Tongue (tissue), 2 donors: ENCODE measurements around the gene CT45A7. TPM values are rescaled to one million over a fixed set of nuclear protein-coding genes. Genes with fewer than 3 reads are reported as not detected.
"Not testable (repeated sequence)": the region's sequence is repeated elsewhere in the genome, so short reads cannot be mapped to it uniquely, and the experiment has no call there.

Source experiments
- DNase-seq: peaks from one replicate; pipeline ENCODE4 v3.0.0-alpha.2; 2015
- total RNA-seq: library from RNA; depleted of rRNA; stranded (reverse); fragments of >200 nt; gene quantifications from one replicate; pipeline ENCODE4 v1.2.3, GENCODE V29; 2014

Gene CT45A7
- not detected for total RNA-seq

- not testable (repeated sequence) for DNase-seq
Measured at GRCh38 chrX:135837180-135837579, at the start of gene CT45A7. CT45A7 (minus strand) TSS chrX:135837280; CDS start chrX:135833533, 3,747 bp downstream.

GRCh38 chrX:135882741-135883140 is 45.7 kb upstream of the CT45A7 start:
- not testable (repeated sequence) for DNase-seq

GRCh38 chrX:135871712-135872111 is 34.6 kb upstream of the CT45A7 start, which contains the start of gene CT45A9:
CT45A9 (minus strand) TSS chrX:135871812; CDS start chrX:135868061, 3,751 bp downstream.
- DNase-seq = not testable (repeated sequence)

DNA sequence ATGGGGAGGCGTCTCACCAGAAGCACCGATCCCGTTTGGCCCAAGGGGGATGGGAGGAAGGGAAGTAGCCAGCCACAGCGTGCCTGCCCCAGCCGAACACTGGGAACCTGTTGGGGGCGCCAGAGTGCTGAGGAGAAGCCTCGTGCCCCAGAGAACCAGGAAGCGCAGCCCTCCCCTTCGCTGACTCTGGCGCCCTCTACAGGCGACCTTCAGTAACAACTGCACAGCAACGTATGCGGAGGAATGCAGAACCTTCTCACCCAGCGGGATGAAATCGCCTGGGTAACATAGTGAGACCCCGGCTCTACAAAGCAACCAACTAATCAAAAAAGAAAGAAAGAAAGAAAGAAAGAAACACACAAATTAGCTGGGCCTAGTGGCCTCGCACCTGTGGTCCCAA is 17.4 kb upstream of the CT45A7 start, which contains the start of gene CT45A8:
TSS of gene CT45A8 (minus strand) at position 101 of the 400 bp plus-strand sequence. CDS start 3,755 bp downstream, outside the sequence.
- DNase-seq = not testable (repeated sequence)

DNA sequence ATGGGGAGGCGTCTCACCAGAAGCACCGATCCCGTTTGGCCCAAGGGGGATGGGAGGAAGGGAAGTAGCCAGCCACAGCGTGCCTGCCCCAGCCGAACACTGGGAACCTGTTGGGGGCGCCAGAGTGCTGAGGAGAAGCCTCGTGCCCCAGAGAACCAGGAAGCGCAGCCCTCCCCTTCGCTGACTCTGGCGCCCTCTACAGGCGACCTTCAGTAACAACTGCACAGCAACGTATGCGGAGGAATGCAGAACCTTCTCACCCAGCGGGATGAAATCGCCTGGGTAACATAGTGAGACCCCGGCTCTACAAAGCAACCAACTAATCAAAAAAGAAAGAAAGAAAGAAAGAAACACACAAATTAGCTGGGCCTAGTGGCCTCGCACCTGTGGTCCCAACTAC is 17.2 kb downstream of the CT45A7 start, which contains the start of gene CT45A2:
TSS of gene CT45A2 (minus strand) at position 101 of the 400 bp plus-strand sequence. CDS start 3,747 bp downstream, outside the sequence.
- DNase-seq = not testable (repeated sequence)

- DNase-seq = not testable (repeated sequence)
Measured at GRCh38 chrX:135802687-135803086, 34.4 kb downstream of the CT45A7 start, which contains the start of gene CT45A6. CT45A6 (minus strand) TSS chrX:135802787; CDS start chrX:135798993, 3,794 bp downstream.

DNA sequence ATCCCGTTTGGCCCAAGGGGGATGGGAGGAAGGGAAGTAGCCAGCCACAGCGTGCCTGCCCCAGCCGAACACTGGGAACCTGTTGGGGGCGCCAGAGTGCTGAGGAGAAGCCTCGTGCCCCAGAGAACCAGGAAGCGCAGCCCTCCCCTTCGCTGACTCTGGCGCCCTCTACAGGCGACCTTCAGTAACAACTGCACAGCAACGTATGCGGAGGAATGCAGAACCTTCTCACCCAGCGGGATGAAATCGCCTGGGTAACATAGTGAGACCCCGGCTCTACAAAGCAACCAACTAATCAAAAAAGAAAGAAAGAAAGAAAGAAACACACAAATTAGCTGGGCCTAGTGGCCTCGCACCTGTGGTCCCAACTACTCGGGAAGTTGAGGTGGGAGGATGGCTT is 51.7 kb downstream of the CT45A7 start, which contains the start of gene CT45A5:
TSS of gene CT45A5 (minus strand) at position 101 of the 400 bp plus-strand sequence. CDS start 3,774 bp downstream, outside the sequence.
- not testable (repeated sequence) for DNase-seq

Other genes with a start within 250 kb of the CT45A7 start
- not detected for gene CT45A1, start 123.6 kb downstream of the CT45A7 start, total RNA-seq
- not detected for gene CT45A3, start 69.1 kb downstream of the CT45A7 start, total RNA-seq
- not detected for gene CT45A5, start 51.8 kb downstream of the CT45A7 start, total RNA-seq
- not detected for gene CT45A6, start 34.5 kb downstream of the CT45A7 start, total RNA-seq
- not detected for gene CT45A2, start 17.3 kb downstream of the CT45A7 start, total RNA-seq
- not detected for gene CT45A8, start 17.3 kb upstream of the CT45A7 start, total RNA-seq
- gene CT45A9, start 34.5 kb upstream of the CT45A7 start, total RNA-seq = not detected
- gene CT45A10, start 56.2 kb upstream of the CT45A7 start, total RNA-seq = not detected
- gene SAGE1, start 56.4 kb upstream of the CT45A7 start, total RNA-seq = not detected
- gene MMGT1, start 136.7 kb upstream of the CT45A7 start, total RNA-seq = 22.6 TPM
- 17.2 TPM for gene SLC9A6, start 148.2 kb upstream of the CT45A7 start, total RNA-seq